Erythroblast (primary cell): ENCODE measurements around the gene UBE3D.

ENCODE experiments used
- DNase-seq, 2 experiments: peaks; one replicate each; lab custom pipeline; 2025; lab: John Stamatoyannopoulos, UW
- GATA1 ChIP-seq: IDR thresholded peaks from 2 replicates; pipeline ENCODE4 v1.6.1; 2011; ENCODE audit warnings: low read depth, mild to moderate bottlenecking, control low read depth, low read length, moderate library complexity
- POLR2A ChIP-seq: IDR thresholded peaks from 2 replicates; pipeline ENCODE4 v1.6.1; 2011; ENCODE audit warnings: mild to moderate bottlenecking, low read length

UBE3D gene

DNA sequence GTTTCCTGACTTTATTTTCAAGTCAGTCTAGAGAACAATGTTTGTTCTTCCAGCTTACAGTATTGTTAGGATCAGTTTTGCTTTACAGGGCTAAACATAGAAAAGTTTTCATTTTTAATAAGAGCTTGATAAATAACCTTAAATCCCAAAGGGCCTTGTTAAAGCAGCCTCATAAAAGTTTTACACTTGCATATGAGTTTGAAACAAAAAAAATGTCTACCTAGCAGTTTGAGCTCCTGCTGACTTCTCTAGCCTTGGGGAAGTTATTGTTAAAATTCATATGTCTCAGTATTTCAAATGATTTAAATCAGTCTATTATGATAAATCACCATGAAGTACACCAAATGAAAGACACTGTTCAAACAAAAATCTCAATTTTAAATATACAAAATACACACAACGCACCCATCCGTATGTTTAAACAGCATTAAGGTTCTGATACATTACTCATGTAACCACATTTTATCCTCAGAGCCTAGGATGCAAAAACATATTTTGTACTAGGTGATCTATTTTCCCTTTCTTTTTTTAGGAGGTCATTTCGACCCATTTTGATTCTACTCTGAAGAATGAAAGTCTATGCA is 87.2 kb downstream of the UBE3D start:
- TF ChIP-seq POLR2A = no peak
- no peak for TF ChIP-seq GATA1
- DNase-seq = no peak

DNA sequence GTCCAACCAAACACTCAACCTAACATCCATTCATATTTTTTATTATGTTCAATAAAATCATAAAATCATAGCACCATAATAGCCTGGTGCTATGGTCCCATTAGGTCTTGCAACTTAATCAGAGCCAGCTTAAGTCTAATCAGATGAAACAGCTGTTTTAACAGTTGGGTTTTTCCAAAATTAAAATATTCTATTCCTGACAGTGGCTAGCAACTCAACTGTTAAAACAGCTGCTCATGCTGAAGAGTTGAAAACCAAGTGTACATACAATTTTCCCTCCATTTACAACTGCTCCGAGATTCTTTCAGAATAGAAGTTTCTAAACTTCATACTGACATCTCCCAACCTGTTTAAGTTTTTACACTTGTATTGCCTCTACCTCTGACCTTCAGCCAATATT is 89.5 kb downstream of the UBE3D start:
- no peak for DNase-seq
- no peak for TF ChIP-seq GATA1
- TF ChIP-seq POLR2A = no peak

DNA sequence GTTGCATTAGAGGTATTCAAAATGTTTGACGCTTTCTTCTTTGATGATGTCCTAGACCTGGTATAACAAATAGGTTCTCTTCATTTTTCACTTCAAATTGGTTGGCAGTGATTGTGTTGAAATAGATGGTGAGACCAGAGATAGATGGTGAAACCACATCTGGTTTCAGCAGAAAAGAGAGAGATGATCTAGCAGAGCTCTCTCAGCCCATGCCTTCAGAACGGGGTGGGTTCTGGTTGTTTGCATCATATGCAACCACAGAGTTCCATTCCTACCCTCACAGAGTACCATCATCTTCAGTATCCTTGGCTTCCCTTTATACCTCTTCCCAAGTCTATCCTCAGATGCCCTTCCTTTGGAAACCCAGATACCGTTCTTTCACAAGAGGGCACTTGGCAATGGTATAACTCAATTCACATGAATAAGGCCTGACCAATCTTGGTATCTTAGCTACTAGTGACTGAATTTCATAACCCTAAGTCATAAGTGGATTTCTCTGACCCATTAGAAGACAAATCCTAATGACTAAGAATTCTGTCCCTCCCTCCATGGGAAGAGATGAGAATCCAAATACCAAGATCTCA is 93.7 kb downstream of the UBE3D start:
- no peak for DNase-seq
- no peak for TF ChIP-seq POLR2A
- no peak for TF ChIP-seq GATA1

DNA sequence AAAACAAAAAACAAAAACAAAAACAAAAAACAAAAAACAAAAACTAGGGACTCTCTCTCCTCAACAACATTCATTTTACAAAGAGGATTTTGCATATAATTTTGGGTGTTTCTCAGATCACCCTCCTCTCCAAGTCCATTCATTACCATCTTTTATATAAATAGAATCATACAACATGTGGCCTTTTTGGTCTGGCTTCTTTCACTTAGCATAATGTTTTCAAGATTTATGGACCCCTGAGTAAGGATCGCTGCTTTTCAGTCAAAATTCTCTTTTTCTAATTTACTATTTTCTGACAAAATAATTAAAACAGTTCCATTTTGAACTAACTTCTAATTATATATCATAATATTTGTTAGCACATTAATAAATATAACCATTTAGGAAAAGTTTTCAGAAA is 94.8 kb downstream of the UBE3D start:
- no peak for DNase-seq
- TF ChIP-seq GATA1 (no peak), POLR2A (no peak)

DNA sequence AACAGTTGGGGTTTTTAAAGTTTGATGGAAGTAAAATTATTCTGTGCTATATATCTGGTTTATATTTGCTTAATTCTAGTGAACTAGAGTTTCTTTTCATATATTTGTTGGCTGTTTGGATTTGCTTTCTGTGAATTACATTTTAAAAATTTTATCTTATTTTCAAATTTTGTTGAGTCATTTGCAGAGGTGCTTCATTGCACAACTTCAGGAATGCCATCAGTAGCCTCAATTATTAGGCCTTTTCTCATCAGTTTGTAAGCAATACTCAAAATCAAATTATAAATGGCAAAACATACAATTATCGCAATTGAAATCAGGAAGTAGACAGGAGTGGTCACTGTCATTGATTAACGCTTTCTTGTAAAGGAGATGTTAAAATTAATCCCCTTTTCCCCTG is 96.9 kb downstream of the UBE3D start:
- TF ChIP-seq GATA1 = no peak
- TF ChIP-seq POLR2A = no peak
- DNase-seq = no peak

DNA sequence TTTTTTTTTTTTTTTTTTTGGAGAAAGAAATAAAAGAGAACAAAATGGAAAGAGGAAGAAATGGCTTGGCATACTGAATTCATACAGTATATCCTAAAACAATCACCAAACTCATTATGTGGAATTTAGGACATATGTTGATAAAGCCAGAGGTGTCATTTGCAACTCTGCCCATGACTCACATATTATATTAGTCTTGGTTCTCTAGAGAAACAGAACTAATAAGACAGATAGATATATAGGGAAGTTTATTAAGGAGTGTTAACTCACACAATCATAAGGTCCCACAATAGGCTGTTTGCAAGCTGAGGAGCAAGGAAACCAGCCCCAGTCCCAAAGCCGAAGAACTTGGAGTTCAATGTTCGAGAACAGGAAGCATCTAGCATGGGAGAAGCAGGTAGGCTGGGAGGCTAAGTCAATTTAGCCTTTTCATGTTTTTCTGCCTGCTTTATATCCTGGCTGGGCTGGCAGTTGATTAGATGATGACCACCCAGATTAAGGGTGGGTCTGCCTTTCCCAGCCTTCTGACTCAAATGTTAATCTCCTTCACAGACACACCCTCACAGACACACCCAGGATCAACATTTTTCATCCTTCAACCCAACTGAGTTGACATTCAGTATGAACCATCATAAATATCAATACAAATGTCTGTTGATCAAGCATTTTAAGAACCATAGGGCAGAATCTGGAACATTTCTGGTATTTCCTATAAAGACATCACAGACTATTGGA is 102.3 kb downstream of the UBE3D start:
- TF ChIP-seq POLR2A = no peak
- TF ChIP-seq GATA1 = no peak

DNA sequence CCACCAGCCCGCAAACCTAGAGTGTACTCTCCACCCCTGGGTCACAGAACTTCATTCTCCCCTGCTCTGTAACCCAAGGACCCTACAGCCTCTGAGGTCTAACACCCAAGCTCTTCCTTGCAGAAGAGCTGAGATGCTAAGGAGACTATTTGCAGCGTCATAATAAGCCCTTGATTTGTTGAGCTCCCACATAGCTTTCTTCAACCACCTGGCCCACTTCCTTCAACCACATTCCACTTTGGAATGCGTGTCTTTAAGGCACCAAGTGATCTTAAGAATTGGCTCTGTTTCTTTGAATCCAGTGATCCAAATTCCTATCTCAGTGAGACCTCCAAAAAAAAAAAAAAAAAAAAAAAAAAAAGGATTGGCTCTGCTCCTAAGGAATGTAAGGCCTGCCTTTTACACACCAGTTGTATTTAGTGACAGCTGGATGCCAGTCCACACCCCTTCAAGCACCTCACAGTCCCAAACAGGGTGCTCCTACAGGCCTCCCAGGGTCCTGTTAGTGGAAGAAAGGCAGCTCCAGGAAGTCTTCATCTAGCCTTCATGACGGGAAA is 106.2 kb downstream of the UBE3D start:
- no peak for DNase-seq
- TF ChIP-seq POLR2A (no peak), GATA1 (no peak)

More for the DNA sequence above, 102.3 kb downstream of the UBE3D start:
- DNase-seq = peak; percentile 32 to 52

DNA sequence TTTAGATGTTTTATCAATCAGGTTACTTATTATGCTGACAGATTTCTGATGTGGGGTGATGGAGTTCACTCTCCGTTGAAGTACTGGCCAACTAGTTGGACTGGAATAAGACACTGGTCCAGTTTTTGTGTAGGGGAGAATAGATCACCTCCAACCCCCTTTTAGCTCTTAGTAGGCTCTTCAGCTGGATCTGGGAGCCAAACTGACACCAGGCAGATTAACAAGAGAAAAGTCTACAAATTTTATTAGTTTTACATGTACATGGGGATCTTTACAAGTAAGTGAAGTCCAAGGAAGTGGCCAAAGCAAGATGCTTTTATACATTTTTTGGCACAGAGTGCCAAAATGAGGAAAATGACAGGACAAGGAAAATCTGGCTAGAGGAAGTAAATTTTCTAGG is 107.1 kb downstream of the UBE3D start:
- no peak for DNase-seq
- TF ChIP-seq POLR2A (no peak), GATA1 (no peak)

DNA sequence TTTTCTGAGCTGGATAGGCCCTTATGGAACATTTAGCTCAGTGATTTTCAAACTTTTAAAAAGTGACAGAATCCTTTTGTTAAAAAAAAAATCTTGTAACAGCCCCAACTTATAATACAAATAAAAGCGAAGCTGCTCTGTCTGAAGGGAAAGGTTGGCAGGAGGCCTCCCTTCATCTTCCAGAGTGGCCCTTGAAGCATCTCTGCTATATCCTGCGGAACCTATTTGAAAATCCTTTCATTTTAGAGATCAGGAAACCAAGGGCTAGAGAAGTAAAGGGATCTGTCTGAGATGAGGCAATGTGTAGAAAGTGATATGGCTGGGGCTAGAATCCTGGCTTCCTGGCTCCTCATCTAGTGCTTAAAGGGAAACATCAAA is 107.8 kb downstream of the UBE3D start:
- DNase-seq = no peak
- TF ChIP-seq POLR2A (no peak), GATA1 (no peak)

DNA sequence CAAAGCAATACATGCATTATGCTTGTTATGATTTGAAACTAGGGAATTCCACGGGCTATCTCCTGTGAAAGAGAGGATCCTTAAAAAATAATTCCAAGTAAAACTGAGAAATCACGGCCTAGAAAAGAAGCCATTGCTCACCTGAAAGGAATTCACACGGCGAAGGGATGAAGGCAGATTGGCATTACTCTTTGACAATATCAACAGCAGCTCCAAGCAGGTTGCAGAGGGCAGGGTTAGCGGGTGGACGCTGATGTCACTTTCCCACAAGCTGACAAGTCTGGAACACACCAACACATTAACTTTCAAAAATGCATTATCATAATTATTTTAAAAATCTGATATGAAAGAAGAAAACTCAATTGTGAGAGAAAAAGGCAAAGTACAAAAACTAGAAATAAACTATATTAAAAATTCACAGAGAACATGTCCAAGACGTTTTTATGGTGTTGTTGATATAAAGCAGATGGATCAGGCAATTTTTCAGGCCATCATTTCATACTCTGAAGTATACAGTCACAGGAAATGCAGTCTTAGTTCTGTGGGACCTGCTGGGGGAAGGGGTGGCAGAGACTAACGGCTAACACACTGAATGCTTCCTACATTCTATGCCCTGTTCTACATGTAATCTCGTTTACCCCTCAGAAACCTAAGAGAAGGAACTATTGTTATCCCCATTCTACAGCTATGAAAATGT is 108.3 kb downstream of the UBE3D start:
- TF ChIP-seq POLR2A (no peak), GATA1 (no peak)
- DNase-seq = no peak

DNA sequence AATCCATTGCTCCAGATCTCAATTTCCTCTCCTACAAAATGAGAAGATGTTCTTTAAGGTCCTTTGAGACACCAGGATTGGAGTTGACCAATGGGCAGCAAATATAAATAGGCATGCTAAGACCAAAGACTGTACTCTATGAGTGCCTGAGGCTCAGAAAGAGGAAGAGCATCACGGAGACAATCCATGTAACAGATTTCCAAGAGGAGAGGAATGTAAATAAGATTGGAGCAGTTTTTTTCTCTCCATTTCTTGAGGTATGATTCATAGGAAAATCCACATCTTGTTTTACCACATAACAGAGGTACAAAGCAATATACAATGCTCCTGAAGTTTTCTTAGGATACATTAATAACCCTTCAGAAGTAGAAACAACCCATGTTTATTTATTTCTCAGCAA is 109.8 kb downstream of the UBE3D start:
- TF ChIP-seq POLR2A (no peak), GATA1 (no peak)
- DNase-seq = no peak

DNA sequence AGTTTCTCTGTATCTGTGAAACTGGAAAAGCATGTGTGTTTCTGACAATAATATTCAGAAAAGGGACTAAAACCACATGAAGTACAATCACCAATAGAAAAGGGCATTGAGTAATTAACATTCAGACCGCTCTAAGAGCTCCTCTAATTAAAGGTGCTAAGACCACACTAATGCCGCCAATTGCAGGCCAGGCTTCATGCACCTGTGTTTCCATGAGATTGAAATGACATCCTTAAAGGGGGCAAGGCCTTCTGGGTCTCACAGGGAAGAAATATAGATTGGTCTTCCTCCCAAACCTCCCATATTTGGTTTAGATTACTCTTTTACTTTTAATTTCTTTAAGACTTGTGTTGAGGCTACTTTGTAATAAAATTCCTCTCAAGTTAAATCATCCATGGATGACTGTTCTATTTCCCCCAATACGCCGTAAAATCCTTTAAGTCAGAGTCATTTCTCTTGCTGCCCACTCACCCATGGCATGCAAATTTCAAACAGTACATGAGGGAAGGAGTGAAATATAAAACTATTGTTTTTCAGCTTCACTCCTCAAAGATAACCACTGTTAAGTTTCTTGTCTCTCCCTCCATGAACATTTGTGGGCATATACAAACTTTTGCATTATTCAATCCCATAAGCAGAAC is 110.6 kb downstream of the UBE3D start:
- TF ChIP-seq POLR2A (no peak), GATA1 (no peak)
- no peak for DNase-seq

DNA sequence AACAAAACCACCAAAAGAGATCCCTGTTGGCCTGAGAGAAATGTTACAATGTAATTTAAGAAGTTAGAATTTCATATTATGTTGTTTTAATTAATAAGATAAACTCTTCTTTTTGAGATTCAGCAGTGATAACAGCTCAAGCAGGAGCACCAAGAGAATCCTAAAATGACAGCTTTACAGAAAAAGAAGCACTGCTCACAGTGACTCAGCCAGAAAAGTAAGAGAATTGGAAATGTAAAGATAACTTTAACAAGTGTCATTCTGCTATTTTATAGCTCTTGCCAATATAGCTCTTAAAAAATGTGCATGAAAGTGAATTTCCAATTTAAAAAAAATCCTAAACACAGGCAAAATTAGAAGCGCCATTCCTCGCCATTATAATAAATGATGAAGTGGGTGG is 111.3 kb downstream of the UBE3D start:
- DNase-seq = no peak
- no peak for TF ChIP-seq POLR2A
- TF ChIP-seq GATA1 = no peak

DNA sequence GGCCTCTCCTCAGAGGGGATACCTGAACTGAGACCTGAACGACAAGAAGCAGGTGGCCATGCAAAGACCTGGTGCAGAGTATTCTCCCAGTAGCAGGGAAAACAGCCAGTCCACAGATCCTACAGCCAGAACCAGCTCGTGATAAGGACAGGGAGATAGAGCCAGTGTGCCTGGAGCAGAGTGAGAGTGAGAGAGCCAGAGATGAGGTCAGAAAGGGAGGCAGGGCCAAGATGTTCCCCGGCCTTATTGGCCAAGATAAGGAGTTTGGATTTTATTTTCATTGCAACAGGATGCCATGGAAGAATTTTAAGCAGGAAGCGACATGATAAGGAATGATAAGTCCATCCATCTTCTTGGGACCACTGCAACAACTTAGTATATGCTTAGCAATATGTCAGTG is 111.8 kb downstream of the UBE3D start:
- TF ChIP-seq POLR2A (no peak), GATA1 (no peak)
- DNase-seq = peak in 1 of 2 experiments; percentile 1
